ENCODE measurements around the gene ZBTB24.
A peak's percentile ranks its signal among the peaks of the same experiment; 100 is the strongest.

Gene ZBTB24

DNA sequence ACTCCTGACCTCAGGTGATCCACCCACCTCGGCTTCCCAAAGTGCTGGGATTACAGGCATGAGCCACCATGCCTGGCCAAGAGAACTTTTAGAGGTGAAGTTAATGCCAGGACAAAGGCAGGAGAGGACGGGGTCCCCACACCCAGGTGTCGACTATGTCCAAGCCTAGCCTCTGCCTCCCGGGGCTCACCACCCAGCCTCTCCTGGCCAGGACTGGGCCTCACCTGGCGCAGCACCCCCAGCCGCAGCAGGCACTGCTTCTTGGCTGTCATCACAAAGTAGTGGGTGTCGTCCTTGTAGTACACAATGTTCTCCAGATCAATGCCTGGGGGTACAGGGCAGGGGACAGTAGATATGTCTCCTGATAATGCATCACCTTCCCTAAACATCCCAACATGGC, 31.6 kb downstream of the ZBTB24 start:
- DNase-seq (ENCODE audit: low read depth in 3 of 3): no peak

DNA sequence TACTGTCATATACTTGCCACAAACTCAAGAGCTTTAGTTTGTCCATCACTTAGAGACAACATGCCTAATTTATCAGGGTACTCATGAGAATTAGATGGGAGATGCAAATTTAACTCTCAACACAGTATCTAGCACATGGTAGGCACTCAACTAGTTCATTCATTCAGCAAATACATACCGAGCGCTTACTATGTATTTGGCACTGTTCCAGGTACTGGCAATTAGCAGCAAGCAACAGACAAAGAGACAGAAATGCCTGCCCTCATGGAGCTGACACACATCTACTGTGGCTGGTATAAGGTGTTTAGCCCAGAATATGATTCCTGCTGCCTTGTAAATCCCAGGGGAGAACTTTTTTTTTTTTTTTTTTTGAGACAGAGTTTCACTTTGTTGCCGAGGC, 32.2 kb downstream of the ZBTB24 start:
- no peak for DNase-seq (ENCODE audit: low read depth in 3 of 3)

DNA sequence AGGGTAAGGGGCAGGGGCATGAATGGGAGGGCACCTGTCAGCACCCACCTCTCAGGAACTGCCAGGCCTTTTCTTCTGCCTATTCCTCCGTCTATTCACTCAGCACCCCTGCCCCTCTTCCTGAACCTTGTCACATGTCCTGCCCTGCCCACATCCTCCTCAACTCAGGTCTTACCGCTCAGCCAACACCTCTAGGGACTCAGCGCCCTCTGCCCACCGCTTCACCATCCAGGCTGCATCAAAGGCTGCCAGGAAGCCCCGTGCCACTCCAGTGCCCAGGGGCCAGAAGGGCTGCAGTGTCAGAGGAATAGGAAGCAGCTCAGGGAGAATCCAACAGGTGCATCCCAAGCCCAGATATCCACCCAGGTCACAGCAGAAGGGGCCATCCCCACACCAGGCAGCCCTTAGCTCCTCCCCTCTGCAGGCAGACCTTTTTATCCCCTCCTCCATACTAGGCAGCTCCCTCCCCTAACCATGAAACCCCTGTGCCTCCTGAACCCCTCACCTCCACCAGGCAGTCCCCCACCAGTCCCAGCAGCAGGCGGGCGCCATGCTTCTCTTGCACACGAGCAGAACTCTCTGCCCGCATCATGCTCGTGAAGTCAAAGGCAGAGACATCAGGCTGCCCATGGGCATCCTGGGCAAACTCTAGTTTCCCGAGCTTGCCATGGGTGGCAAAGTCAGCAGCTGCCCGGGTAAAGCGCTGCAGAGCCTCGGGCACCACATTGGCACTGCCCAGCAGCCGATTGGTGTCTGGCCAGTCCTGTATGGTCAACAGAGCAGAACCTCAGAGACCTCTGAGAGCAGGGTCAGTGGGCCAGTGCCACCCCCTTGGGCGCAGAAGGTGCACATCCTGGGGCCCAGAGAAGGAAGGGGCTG, 33.0 kb downstream of the ZBTB24 start:
- DNase-seq (ENCODE audit: low read depth in 3 of 3): no peak

DNA sequence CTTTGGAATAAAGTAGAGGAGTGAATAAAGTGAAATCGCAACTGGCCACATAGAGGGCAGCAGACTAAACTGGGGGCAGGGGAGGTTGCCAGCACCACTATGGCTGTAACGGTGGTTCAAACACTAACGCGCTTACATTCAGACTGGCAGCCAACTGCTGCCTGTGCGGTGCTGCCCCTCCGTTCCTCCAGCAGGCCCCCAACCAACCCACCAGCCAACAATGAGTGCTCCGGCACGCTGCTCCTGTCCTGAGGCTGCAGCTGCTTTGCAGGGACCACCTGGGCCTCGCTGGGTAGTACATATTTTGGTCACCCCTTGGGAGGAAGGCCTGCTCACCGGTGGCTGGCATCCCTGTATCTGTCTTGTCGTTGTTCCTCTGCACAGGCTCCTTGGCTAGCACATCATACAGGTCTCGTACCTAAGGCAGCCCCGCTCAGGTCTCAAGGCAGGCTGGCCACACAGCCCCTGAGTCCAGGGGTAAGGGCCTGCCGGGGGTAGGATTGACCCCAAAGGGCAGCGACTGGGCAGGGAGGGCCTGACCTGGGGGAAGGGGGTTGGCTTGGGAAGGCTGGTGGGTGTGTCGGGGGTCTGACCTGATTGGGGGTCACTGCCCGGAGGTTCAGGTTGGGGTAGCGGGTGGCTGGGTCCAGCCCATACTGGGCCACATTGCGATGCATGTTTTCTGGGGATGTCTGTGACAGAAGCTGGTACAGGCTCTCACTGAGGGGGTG, 33.8 kb downstream of the ZBTB24 start:
- DNase-seq (ENCODE audit: low read depth in 3 of 3): no peak

DNA sequence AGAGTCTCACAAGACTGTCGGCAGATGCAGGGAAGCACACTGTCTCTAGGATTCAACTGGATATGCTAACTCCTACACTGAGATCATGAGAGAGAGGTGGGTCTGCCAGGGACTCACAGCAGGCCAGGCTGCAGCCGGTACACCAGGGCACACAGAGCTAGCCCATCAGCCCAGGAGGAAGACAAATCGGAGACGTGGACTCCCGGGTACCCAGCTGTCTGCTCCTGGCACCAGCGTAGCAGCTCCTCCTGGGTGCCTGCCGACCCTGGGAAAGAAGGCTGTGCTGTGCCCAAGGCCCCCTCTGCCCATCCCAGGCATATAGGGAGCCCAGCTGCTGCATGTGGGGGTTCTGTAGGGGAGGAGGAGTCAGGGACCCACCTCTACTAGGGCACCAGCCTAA, 34.4 kb downstream of the ZBTB24 start:
- no peak for DNase-seq (ENCODE audit: low read depth in 3 of 3)

DNA sequence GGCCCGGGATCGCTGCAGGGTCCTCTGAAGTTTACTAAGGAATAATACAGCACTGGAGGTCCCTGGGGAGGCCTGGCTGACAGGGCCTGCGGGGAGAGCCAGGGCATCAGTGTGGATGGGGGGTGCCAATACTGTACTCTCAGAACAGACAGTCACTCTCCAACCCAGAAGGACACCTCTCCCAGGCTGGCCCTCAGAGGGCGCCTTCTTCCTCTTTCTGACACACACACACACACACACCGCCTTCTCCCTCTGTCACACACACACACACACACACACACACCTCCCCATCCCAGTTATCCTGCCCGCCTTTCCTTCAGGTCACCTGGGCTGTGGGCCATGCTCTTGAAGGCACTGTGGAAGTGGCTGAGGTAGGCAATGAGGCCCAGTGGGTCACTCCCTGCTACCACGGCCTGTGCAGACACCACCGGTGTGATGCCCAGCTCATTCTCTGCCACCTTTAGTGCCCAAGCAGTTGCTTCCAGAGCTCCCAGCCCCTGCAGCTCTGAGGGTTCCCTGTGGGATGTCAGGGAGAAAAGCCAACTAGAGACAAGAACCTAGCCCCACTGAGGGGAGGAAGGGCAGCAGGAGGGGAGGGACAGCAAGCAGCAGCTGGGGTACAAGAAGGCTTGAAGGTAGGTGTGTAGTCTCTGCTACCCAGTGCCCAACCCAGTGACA, 35.0 kb downstream of the ZBTB24 start:
- no peak for DNase-seq (ENCODE audit: low read depth in 3 of 3)

DNA sequence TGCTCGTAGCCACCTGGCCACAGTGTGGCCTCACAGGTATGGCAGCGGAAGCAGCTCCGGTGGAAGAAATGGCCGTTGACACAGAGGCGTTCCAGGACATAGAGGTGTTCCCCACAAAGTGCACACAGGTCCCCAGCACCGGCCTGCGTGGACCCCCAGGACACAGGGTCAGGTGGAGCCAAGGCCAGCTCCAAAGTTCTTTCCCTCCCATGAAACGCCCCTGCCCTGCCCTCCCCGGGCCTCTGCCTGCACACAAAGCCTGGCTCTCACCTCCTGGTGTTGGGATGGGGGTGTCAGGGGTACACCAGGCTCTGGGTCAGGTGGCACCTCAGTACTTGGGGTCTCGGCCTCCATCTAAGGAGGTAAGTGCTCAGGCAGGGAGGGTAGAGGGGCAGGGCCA, 35.9 kb downstream of the ZBTB24 start:
- no peak for DNase-seq (ENCODE audit: low read depth in 3 of 3)

DNA sequence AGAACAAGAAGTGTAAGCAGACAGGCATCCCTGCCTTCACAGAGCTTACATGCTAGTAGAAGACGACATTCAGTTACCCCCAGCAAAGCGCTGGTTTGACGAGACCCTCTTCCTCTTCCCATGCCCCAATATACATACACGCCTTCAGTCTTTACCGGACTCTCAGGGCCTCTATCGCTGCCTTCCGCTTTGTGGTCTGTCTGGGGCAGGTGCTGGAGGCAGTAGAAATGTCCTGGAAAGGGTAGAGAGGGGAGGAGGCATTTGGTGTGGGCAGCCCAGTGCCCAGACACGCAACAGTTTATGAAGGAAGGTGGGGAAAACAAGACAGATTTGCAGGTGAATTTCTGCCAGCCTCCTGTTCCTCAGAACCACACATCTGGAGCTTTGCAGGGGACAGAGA, 36.5 kb downstream of the ZBTB24 start:
- DNase-seq (ENCODE audit: low read depth in 3 of 3): no peak

DNA sequence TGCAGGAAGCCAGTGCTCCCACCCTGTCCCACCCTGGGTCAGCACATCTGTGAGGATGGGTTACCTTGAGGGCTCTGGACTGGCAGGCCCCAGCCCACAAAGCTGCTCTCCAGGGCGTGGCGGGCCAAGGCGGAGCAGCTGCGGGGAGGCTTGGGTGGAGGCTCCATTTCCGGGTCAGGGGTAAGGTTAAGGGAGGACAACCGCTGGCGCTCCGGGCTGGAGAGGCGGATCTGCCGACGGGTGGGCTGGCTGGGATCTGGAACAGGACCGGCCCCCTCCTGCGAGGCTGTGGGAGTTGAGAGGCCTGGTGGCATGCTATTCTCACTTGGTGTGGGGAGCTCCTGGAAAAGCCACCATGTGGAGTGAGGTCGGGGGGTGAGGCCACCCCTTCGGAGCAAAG, 36.9 kb downstream of the ZBTB24 start:
- DNase-seq (ENCODE audit: low read depth in 3 of 3): no peak

DNA sequence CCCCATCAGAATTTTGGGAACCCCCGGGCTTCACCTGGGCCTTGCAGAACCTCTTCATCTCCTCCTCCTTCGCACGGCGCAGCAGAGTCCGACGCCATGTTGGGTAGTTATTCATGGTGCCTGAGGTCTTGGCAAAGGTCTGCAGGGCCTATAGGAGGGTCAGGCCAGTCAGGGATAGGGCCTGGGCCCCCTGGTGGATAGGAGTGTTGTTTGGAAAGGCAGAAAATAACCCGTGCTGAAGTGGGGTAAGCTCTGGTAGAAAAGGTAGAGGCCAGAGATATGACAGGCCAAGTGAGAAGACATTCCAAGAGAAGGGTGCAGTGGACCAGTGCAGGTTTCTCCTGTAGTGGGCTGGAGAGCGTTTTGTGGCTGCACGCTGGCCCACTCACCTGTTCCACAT, 37.6 kb downstream of the ZBTB24 start:
- no peak for DNase-seq (ENCODE audit: low read depth in 3 of 3)

DNA sequence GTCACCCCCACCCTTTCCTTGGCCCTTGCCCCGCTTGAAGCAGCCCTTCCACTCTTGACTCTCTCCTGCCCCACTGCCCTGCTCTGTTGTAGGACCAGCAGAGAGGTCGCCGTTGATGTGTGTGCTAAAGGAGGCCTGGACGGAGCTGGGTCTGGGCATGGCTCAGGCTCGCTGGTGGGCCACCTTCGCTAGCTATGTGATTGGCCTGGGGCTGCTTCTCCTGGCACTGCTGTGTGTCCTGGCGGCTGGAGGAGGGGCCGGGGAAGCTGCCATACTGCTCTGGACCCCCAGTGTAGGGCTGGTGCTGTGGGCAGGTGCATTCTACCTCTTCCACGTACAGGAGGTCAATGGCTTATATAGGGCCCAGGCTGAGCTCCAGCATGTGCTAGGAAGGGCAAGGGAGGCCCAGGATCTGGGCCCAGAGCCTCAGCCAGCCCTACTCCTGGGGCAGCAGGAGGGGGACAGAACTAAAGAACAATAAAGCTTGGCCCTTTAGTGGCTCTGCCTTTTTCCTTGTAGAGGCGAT, 39.5 kb downstream of the ZBTB24 start:
- no peak for DNase-seq (ENCODE audit: low read depth in 3 of 3)

DNA sequence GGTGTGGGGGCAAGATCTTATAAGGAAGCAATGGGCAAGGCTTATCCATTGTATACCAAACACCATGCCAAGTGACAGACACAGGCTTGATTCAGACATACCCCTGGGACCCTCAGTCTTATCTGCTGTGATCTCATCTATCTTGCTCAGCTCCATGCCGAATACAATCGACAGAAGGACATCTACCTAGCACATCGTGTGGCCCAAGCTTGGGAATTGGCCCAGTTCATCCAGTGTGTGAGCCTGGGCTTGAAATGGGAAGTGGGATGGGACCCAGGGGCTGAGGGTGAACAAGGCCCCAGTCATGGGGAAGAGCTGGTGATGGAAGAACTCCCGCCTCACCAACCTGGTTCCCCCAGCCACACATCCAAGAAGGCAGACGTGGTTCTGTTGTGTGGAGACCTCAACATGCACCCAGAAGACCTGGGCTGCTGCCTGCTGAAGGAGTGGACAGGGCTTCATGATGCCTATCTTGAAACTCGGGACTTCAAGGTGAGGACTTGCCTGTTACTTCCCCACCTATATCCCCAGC, 40.6 kb downstream of the ZBTB24 start:
- no peak for DNase-seq (ENCODE audit: low read depth in 3 of 3)

DNA sequence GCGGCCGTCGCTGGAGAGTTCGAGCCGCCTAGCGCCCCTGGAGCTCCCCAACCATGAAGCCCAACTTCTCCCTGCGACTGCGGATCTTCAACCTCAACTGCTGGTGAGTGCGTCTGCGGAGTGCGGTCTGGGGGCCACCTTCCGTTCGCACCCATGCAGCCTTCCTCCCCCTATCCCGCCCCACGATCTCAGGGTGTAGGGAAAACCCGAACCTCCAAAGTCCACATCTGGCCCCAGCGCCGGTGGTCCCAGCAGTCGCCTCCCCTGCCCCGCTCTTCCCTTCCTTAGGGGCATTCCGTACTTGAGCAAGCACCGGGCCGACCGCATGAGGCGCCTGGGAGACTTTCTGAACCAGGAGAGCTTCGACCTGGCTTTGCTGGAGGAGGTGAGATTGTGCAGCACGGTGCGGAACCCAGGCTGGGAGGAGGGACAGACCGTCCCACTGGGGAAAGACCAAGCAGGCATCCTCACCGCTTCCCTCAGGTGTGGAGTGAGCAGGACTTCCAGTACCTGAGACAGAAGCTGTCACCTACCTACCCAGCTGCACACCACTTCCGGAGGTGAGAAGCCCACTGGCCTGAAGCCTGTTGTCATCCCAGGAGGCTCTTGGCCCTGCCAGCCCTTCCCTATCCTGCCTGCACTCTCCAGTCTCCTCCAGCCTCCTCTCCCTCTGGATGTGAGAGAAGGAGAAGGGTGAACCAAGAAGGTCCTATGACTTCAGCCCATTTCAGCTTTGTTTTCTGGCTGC, 41.8 kb downstream of the ZBTB24 start:
- DNase-seq (ENCODE audit: low read depth in 3 of 3): no peak

DNA sequence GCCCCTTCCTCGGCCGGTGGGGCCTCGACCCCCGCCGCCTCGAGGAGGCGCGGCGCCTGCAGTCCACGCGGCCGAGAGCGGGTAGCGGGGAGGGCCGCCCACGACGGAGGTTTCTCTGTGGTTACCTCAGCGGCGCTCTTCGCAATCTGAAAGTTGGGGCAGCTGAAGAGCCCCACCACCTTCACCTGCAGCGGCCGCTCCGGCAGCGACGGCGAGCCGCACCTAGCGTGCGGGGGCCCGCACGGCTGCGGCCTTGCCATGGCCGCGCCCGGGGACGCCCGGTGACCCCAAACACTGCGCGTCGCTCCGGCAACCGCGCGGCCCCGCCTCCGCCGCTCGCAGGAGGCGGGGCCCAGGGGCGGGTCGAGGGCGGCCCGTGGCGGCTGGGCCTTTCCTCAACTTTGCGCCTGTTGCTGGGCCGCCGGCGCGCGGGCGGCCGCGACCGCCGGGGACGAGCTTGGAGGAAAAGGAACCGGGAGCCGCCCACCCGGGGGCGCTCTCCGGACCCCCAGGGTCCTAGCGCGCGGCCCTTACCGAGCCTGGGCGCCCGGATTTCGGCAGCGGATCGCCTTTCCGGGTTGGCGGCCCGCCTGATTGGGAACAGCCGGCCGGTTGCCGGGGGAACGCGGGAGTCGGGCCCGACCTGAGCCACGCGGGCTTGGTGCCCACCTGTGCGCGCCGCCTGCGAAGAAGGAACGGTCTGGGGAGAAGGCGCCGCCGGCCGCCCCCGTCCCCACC, 42.5 kb downstream of the ZBTB24 start, which contains the start of the genes PPIL6 and SMPD2:
Gene PPIL6, minus strand, starts transcription at position 298 of the 738 bp plus-strand sequence. Its CDS starts 38 bp downstream, at position 260.
Gene SMPD2, plus strand, starts transcription at position 394 of the 738 bp plus-strand sequence. CDS start 398 bp downstream, outside the sequence.
- DNase-seq (ENCODE audit: low read depth in 3 of 3): peak in 2 of 3 donors; percentile 58 to 61

DNA sequence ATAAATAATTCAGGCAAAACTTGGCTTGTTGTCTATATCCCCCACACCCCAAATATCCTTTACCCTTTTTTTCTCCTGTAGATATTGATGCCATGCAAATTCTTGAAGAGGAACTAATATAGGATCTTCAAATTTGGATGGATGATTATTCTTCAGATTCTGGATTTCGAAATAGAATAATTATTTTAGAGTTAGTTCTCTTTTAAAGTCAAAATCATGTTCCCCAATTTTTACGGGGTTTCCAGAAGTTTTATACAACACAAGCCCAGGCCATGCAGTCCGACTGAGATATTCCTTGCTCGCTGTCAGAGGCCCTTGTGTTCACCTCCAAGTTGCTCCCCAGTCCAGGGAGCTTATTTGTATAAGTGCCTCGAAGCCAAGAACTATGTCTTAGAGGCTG, 47.0 kb downstream of the ZBTB24 start:
- no peak for DNase-seq (ENCODE audit: low read depth in 3 of 3)

DNA sequence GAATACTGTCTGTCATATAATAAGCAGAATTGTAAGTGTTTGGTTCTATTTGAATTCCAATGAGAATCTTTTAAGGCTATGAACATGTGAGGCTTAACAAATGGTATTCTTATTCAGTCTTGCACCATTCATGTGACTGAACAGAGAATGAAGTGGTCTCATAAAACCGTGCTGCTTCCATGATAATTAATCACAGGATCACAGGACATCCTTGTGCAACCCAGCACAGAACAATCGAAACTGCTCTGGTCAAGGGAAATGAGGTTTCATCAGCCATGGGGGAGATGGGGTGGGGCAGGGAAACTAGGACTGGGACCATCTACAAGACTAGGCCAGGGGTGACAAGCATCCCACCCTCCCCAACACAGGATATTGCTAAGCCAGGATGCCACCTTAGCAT, 48.6 kb downstream of the ZBTB24 start:
- no peak for DNase-seq (ENCODE audit: low read depth in 3 of 3)

DNA sequence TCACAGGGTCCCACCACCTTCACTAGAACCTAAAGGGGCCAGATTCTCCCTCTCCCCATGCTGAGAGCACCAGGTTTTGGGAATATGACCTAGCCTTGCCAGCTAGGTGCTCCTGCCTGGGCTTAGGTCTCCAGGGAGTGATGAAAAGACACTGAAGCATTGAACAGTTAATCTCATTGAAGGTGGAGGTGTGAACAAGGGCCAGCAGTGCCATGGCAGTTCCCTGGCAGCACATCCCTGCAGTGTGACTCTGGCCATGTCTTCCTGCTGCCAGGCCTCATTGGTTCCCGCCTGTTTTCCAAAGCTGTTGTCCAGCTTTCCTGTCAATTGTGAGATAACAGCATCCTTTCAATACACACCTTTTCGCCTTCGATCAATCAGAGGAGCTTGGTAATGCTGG, 53.5 kb downstream of the ZBTB24 start:
- no peak for DNase-seq (ENCODE audit: low read depth in 3 of 3)

DNA sequence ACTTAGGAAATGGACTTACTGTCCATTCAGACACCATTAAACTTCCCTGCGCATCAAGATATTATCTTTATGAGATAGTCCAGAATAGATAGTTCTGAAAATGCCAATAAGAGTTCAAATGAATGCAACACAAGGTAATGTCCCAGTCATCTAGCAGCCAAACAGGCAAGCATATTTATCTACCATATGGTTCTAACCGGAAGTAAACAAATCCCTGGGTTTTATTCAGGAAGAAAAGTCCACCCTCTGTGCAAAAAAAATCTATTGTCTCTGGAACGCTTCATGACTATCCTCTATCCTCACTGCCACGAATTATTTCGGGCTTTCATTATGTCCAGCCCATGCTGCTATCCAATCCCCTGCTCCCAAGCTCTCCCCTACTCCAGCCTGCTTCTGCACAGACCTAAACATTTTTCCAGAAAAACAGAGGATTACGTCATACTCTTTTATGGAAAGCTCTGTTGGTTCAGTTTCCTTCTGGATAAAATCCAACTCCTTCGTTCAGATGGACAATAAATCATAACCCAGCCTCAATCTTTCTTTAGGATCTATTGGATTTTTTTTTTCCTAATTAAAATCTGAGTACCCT, 54.0 kb downstream of the ZBTB24 start:
- no peak for DNase-seq (ENCODE audit: low read depth in 3 of 3)

DNA sequence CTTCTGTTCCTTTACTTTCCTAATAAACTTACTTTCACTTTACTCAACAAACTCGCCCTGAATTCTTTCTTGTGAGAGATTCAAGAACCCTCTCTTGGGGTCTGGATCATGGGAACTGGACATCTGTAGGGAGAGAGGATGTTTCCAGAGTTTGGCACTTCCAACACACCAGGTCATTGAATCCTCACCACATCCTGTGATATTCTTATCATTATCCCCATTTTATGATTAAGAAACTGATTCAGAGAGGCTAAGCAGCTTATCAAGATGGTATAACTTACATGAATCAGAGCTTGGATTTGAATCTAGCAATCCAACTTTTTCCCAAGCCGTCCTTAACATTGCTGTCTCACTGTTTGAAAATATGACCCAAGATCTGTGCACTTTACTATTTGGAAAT, 58.1 kb downstream of the ZBTB24 start:
- no peak for DNase-seq (ENCODE audit: low read depth in 3 of 3)

DNA sequence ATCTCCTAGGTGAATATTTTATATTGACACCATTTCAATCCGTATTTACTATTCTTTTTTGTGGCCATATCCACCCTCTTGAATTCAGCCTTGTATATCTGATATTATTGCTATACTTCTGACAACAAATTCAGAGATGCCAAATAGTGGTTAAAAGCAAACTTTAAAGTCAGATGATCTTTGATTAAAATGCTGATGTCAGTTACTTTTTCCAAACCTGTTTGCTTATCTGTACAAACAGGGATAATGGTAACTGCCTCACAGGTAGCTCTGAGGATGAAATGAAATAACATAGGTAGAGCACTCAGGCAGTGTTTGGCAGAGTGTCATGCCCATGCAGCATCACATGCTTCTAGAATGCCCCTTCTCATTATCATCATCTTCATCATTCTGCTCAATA, 61.8 kb downstream of the ZBTB24 start:
- DNase-seq (ENCODE audit: low read depth in 3 of 3): no peak

All from stimulated activated CD4-positive, alpha-beta T cell treated with anti-CD3 and anti-CD28 coated beads, TNF-alpha, amount 100 ng/mL, for 48 hours (primary cell).